Activated naive CD4-positive, alpha-beta T cell treated with anti-CD3 and anti-CD28 coated beads, Interleukin-2, amount 50 U/mL, for 72 hours (primary cell): ENCODE measurements around the gene NPIPB12. TPM values are rescaled to one million over a fixed set of nuclear protein-coding genes. Genes with fewer than 3 reads are reported as not detected.

Experiments
- total RNA-seq, 2 donors: library from RNA; stranded (reverse); gene quantifications; one replicate each; pipeline ENCODE4 v1.2.3, GENCODE V29; 2022

NPIPB12 gene
- total RNA-seq, 2 donors from 2014 or later: 80.4 to 93.3 TPM

Other genes starting within 250 kb of the NPIPB12 start
- gene NPIPB11, start 99.7 kb downstream of the NPIPB12 start, total RNA-seq: 1 to 10 TPM; 2.3 to 4.7 TPM
- gene BOLA2, start 52.1 kb downstream of the NPIPB12 start, total RNA-seq: 10 to 100 TPM; 14.3 to 25.5 TPM
- gene SLX1B, start 51.9 kb downstream of the NPIPB12 start, total RNA-seq: 10 to 100 TPM; 73.8 to 96.1 TPM
- 1 to 10 TPM; 2.6 to 5.2 TPM for gene SULT1A4, start 46.5 kb downstream of the NPIPB12 start, total RNA-seq
- gene SPN, start 156.8 kb upstream of the NPIPB12 start, total RNA-seq: 100 to 1,000 TPM in 1 of 2 donors, 10 to 100 TPM in 1; 83.4 to 145 TPM
- gene QPRT, start 172.8 kb upstream of the NPIPB12 start, total RNA-seq: 10 to 100 TPM; 10.1 to 14.5 TPM
- 10 to 100 TPM; 14.0 to 19.5 TPM for gene C16orf54, start 239.6 kb upstream of the NPIPB12 start, total RNA-seq